Measurements from ENCODE around the gene DLX1.

GRCh38 chr2:172072303-172072702 lies 13.0 kb upstream of the DLX1 start:
- TF ChIP-seq CTCF (IDR thresholded peaks at IDR 0.05) (no peak), POLR2A (IDR thresholded peaks at IDR 0.05) (no peak)

All from heart left ventricle (tissue), 13 donors.